ENCODE data around the gene TRRAP. TPM values are rescaled to one million over a fixed set of nuclear protein-coding genes. Genes with fewer than 3 reads are reported as not detected.

Gene TRRAP
- total RNA-seq, 1 experiment from 2014 or later = 55.4 TPM

- no peak for DNase-seq
Observed at GRCh38 chr7:98969386-98969785, 91.1 kb downstream of the TRRAP start.

DNA sequence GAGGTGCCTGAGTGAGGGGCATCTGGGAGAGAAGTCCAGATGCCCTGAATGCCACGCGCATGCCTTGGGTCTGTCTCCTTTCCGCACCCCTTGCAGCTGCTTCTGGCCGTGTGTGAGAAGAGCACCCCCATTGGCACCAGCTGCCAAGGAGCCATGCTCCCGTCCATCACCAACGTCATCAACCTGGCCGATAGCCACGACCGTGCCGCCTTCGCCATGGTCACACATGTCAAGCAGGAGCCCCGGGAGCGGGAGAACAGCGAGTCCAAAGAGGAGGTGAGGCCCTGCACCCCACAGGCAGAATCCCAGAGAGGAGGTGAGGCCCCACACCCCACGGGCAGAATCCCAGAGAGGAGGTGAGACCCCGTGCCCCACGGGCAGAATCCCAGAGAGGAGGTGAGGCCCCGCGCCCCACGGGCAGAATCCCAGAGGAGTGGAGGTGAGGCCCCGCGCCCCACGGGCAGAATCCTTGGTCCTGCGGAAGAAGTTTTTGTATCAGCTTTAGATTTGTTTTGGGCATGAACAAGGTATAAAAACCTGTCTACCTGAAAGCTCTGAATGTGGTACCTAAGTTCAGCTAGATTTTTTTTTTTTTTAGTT is 91.8 kb downstream of the TRRAP start:
- Mint-ChIP-seq H3K36me3 (ENCODE audit: insufficient read depth, unreplicated experiment) (peaks cover 94% of the 10 kb centered on the region), H3K4me3 (ENCODE audit: unreplicated experiment) (no peak overlapping the region), H3K4me1 (ENCODE audit: low read depth, unreplicated experiment) (no peaks in the 10 kb centered on the region), H3K27me3 (ENCODE audit: insufficient read depth, unreplicated experiment) (no peaks in the 10 kb centered on the region), H3K9me3 (ENCODE audit: unreplicated experiment) (no peaks in the 10 kb centered on the region), H3K27ac (ENCODE audit: unreplicated experiment) (no peak overlapping the region)
- ChIA-PET POLR2A (no interaction called here), CTCF (no interaction called here)
- TF ChIP-seq, protein P1, sequence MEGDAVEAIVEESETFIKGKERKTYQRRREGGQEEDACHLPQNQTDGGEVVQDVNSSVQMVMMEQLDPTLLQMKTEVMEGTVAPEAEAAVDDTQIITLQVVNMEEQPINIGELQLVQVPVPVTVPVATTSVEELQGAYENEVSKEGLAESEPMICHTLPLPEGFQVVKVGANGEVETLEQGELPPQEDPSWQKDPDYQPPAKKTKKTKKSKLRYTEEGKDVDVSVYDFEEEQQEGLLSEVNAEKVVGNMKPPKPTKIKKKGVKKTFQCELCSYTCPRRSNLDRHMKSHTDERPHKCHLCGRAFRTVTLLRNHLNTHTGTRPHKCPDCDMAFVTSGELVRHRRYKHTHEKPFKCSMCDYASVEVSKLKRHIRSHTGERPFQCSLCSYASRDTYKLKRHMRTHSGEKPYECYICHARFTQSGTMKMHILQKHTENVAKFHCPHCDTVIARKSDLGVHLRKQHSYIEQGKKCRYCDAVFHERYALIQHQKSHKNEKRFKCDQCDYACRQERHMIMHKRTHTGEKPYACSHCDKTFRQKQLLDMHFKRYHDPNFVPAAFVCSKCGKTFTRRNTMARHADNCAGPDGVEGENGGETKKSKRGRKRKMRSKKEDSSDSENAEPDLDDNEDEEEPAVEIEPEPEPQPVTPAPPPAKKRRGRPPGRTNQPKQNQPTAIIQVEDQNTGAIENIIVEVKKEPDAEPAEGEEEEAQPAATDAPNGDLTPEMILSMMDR (IDR thresholded peaks at IDR 0.05; ENCODE audit: insufficient read depth in 1 of 2, low read depth in 1 of 2, low read length in 1 of 2, severe bottlenecking in 1 of 2, unreplicated experiment in 1 of 2) = no peak
- H3K4me3 ChIP-seq (ENCODE audit: low read depth, low read length) = no peak overlapping the region
- no peaks in the 10 kb centered on the region for H3K9me3 ChIP-seq
- intact Hi-C loops (cut with micrococcal nuclease; ENCODE audit: unreplicated experiment) = no loop called here
- H3K27me3 ChIP-seq (replicated peaks; ENCODE audit: control insufficient read depth, insufficient read depth, low read length) = no peaks in the 10 kb centered on the region
- peaks cover 2% of the 10 kb centered on the region; the same call in 1 of the 2 replicates for H3K36me3 ChIP-seq (ENCODE audit: control insufficient read depth, insufficient read depth, low read length)
- DNase-seq = no peak
- BruUV-seq (replicated peaks) = no TSS peak
- H3K4me1 ChIP-seq = no peaks in the 10 kb centered on the region

More at GRCh38 chr7:98969386-98969785, 91.1 kb downstream of the TRRAP start:
- BruUV-seq (replicated peaks) = no TSS peak
- Mint-ChIP-seq H3K4me1 (ENCODE audit: low read depth, unreplicated experiment) (no peaks in the 10 kb centered on the region), H3K36me3 (ENCODE audit: insufficient read depth, unreplicated experiment) (peaks cover 94% of the 10 kb centered on the region), H3K9me3 (ENCODE audit: unreplicated experiment) (no peaks in the 10 kb centered on the region), H3K27ac (ENCODE audit: unreplicated experiment) (no peak overlapping the region), H3K4me3 (ENCODE audit: unreplicated experiment) (no peak overlapping the region), H3K27me3 (ENCODE audit: insufficient read depth, unreplicated experiment) (no peaks in the 10 kb centered on the region)
- CTCF ChIA-PET = no interaction called here
- Histone ChIP-seq H3K27me3 (replicated peaks; ENCODE audit: control insufficient read depth, insufficient read depth, low read length) (no peaks in the 10 kb centered on the region), H3K36me3 (ENCODE audit: control insufficient read depth, insufficient read depth, low read length) (peaks cover 2% of the 10 kb centered on the region; the same call in 1 of the 2 replicates), H3K9me3 (no peaks in the 10 kb centered on the region), H3K4me3 (ENCODE audit: low read depth, low read length) (no peak overlapping the region), H3K4me1 (no peaks in the 10 kb centered on the region)
- TF ChIP-seq, protein P1 (IDR thresholded peaks at IDR 0.05; ENCODE audit: insufficient read depth in 1 of 2, low read depth in 1 of 2, low read length in 1 of 2, severe bottlenecking in 1 of 2, unreplicated experiment in 1 of 2) = no peak
- POLR2A ChIA-PET = no interaction called here
- intact Hi-C loops (cut with micrococcal nuclease; ENCODE audit: unreplicated experiment) = no loop called here

- Mint-ChIP-seq H3K9me3 (ENCODE audit: unreplicated experiment) (no peaks in the 10 kb centered on the region), H3K36me3 (ENCODE audit: insufficient read depth, unreplicated experiment) (peaks cover 94% of the 10 kb centered on the region), H3K27me3 (ENCODE audit: insufficient read depth, unreplicated experiment) (no peaks in the 10 kb centered on the region), H3K4me3 (ENCODE audit: unreplicated experiment) (no peak overlapping the region), H3K4me1 (ENCODE audit: low read depth, unreplicated experiment) (no peaks in the 10 kb centered on the region), H3K27ac (ENCODE audit: unreplicated experiment) (no peak overlapping the region)
- Histone ChIP-seq H3K36me3 (ENCODE audit: control insufficient read depth, insufficient read depth, low read length) (peaks cover 2% of the 10 kb centered on the region; the same call in 1 of the 2 replicates), H3K4me1 (no peaks in the 10 kb centered on the region), H3K4me3 (ENCODE audit: low read depth, low read length) (no peak overlapping the region), H3K27me3 (replicated peaks; ENCODE audit: control insufficient read depth, insufficient read depth, low read length) (no peaks in the 10 kb centered on the region), H3K9me3 (no peaks in the 10 kb centered on the region)
- no TSS peak for BruUV-seq (replicated peaks)
- TF ChIP-seq, protein P1 (IDR thresholded peaks at IDR 0.05; ENCODE audit: insufficient read depth in 1 of 2, low read depth in 1 of 2, low read length in 1 of 2, severe bottlenecking in 1 of 2, unreplicated experiment in 1 of 2) = no peak
- intact Hi-C loops (cut with micrococcal nuclease; ENCODE audit: unreplicated experiment) = no loop called here
- POLR2A ChIA-PET = no interaction called here
- CTCF ChIA-PET = no interaction called here
- no peak for DNase-seq
Observed at GRCh38 chr7:98970805-98971204, 92.5 kb downstream of the TRRAP start.
